ENCODE measurements around the gene ABCC1. TPM values are rescaled to one million over a fixed set of nuclear protein-coding genes. Genes with fewer than 3 reads are reported as not detected.
A peak's percentile ranks its signal among the peaks of the same experiment; 100 is the strongest.
"Not testable (repeated sequence)": the region's sequence is repeated elsewhere in the genome, so short reads cannot be mapped to it uniquely, and the experiment has no call there.

Gene ABCC1
- polyA plus RNA-seq, 1 donor, result 4.5 TPM

DNA sequence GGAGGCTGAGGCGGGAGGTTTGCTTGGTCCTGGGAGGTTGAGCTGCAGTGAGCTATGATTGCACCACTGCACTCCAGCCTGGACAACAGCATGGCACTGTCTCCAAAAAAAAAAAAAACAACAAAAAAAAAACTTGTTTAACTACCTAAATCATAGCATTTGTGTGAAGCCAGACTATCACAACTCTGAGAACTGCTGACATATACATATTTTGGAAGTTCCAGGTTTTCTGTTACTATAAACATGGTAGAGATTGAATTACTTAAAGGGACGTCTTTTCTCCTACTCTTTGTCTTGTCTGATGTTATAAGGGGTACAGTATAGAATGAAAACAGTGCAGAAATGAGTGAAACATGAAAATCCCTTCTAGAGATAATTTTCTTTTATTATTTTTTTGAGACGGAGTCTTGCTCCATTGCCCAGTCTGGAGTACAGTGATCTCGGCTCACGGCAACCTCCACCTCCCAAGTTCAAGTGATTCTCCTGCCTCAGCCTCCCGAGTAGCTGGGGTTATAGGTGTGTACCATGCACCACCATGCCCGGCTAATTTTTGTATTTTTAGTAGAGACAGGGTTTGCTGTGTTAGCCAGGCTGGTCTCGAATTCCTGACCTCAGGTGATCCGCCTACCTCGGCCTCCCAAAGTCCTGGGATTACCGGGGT, 18.4 kb downstream of the ABCC1 start:
- DNase-seq, result no peak

- no peak for DNase-seq
Measured at GRCh38 chr16:15970202-15970601, 20.8 kb downstream of the ABCC1 start.

DNA sequence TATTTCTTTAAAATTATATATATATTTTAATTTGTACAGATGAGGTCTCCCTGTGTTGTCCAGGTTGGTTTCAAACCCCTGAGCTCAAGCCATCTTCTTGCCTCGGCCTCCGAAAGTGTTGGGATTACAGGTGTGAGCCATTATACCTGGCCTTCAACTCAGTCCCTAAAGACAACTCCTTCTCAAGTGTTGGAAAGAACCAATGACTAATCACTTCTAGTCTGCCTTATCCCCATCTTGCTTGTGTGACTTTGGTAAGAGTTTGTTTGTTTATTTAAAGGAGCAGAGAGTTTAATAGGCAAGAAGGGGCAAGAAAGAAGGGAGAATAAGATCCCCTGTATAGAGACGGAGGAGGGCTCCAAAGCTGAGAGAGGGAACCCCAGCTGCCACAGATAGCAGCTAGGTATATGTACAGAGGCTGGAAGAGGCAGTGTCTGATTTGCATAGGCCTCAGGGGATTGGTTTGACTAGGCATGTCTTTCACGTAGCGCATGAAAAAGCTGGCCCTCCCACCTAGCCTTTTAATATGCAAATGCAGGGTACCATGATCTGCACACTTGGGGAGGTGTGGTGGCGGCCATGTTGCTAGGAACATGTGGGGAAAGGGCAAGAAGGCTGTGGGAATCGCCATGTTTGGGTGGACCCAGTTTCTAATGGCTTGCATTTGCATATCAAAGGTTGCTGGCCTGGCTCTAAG, 21.5 kb downstream of the ABCC1 start:
- no peak for DNase-seq

GRCh38 chr16:15971440-15971815, 22.0 kb downstream of the ABCC1 start:
- no peak for DNase-seq

DNA sequence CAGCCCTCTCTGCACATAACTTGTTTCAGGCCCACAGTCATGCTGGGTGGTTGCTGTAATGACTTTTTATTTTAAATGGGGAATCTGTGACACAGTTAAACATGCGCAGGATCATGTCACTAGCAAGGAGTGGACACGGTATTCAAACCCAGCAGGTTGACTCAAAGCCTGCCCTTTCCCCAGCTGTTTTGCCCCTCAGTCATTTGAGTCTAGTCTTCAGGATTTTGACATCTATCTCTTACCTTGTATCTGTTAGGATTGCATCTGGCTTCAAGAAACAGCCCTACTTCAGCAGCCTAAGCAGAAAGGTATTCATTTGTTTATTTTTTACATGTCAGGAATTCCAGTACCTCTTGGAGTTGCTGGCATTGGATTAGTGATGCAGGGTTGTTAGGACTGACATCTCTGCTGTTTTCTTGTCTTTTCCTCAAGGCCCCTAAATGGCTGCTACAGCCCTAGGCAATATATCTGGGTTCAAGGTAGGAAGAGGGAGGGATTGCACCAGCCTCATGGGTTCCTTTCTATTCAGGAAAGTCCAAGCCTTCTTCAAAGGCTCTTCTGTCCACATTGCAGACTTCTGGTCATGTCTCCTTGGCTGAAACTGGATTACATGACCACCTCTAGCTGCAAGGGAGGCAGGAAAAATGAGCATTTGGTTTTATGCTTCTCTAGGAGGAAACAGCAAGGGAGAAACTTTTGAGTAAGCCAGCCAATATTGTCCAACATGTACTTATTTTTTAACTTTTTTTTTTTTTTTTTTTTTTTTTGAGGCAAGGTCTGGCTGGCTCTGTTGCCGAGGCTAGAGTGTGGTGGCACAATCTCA, 22.8 kb downstream of the ABCC1 start:
- DNase-seq, result no peak

- no peak for DNase-seq
Measured at GRCh38 chr16:15973421-15973820, 24.0 kb downstream of the ABCC1 start.

- no peak for DNase-seq
Measured at GRCh38 chr16:15974057-15974456, 24.6 kb downstream of the ABCC1 start.

- no peak for DNase-seq
Measured at GRCh38 chr16:15975172-15975571, 25.8 kb downstream of the ABCC1 start.

- DNase-seq, result no peak
Measured at GRCh38 chr16:15976225-15976812, 26.9 kb downstream of the ABCC1 start.

- DNase-seq, result peak; percentile 74
Measured at GRCh38 chr16:15976929-15977637, 27.7 kb downstream of the ABCC1 start.

GRCh38 chr16:15979801-15980200, 30.4 kb downstream of the ABCC1 start:
- DNase-seq, result no peak

GRCh38 chr16:15980329-15980728, 30.9 kb downstream of the ABCC1 start:
- no peak for DNase-seq

GRCh38 chr16:15981382-15981781, 32.0 kb downstream of the ABCC1 start:
- DNase-seq, result no peak

- DNase-seq, result not testable (repeated sequence)
Measured at GRCh38 chr16:15982194-15982915, 32.9 kb downstream of the ABCC1 start.

- DNase-seq, result no peak
Measured at GRCh38 chr16:15983898-15984297, 34.5 kb downstream of the ABCC1 start.

GRCh38 chr16:15985144-15985543, 35.7 kb downstream of the ABCC1 start:
- no peak for DNase-seq

DNA sequence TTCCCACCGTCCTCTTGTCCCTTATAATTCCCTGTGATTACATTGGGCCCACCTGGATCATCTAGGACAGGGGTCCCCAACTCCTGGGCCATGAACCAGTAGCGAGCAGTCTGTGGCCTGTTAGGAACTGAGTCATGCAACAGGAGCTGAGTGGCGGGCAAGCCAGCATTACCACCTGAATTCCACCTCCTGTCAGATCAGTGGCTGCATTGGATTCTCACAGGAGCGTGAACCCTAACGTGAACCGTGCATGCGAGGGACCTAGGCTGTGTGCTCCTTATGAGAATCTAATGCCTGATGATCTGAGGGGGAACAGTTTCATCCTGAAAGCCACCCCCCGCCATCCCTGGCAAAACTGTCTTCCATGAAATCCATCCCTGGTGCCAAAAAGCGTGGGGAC, 36.8 kb downstream of the ABCC1 start:
- DNase-seq, result no peak

DNA sequence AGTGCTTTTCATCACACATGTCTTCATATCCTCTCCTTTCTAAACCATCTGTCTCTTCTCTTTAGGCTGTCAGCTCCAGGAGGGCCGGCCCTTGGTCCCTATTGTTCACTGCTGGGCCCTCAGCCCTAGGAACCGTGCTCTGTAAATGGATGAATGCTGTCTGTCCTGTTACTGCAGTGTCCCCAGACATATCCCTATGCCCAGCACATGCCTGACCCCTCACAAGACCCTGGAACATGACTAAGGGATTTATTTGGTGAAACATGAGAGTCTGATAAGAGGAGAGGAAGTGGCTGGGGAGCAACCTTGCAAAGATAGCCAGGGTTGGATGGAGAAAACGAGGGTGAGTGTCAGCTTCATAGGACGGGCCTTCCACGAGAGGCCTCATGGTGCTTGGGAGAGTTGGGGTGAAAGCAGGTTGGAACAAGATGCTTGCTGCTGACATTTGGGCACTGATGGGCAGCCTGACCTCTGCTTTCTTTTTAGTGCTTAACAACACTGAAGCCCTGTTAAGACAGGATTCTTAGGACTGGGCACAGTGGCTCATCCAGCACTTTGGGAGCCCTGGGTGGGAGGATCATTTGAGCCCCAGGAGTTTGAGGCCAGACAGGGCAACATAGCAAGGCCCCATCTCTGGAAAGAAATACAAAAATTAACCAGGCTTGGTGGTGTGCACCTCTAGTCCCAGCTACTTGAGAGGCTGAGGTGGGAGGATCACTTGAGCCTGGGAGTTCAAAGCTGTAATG, 39.0 kb downstream of the ABCC1 start:
- no peak for DNase-seq

DNA sequence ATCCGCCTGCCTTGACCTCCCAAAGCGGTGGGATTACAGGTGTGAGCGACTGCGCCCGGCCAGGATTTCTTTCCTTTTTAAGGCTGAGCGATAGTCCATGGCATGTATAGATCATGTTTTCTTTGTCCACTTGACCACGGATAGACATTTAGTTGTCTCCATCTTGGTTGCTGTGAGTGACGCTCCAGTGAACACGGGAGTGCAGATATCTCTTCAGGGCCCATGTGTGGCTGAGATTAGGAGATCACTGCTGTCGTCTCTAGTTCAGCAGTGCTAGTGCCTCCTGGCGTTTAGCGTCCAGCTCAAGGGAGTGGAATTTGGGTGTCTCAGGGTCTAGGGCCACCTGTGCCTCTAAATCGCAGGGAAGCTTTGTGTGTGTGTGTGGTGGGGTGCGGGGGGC, 41.5 kb downstream of the ABCC1 start:
- DNase-seq, result no peak

DNA sequence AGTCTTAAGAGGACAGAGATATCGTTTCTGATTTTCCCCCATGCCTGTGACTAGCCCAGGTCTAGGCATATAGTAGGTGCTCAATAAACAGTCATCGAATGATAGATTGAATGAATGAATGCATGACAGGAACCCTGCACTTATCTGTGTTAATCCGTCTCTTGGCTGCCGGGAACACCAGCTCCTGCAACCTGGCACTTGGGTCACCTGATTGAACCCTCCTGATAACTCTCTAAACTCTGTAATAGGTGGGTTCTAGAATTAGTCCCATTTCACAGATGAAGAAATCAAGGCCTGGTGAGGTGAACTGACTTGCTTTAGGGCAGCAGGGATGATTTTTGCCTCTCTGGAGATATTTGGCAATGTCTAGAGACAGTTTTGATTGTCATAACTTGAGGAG, 43.7 kb downstream of the ABCC1 start:
- no peak for DNase-seq

GRCh38 chr16:15993541-15993940, 44.1 kb downstream of the ABCC1 start:
- DNase-seq, result no peak
